Adrenal gland (tissue), 5 donors: ENCODE results near the gene GGTA1.

Experiments used
- CTCF ChIP-seq, 6 experiments: fragments of 450-650 bp in 4 of 6; fragments of 200-600 bp in 2 of 6; sonication (generic) in 1 of 6; IDR thresholded peaks; 1 replicate in 5 of 6; 2 replicates in 1 of 6; pipeline versions ENCODE4 v1.5.1 to v1.8.0; 2016 to 2021; ENCODE audit warnings: antibody characterized with exemption in 6 of 6, mild to moderate bottlenecking in 2 of 6, moderate library complexity in 1 of 6
- POLR2A ChIP-seq, 2 donors: fragments of 450-650 bp; IDR thresholded peaks; one replicate each; pipeline ENCODE4 v1.6.1; 2017; ENCODE audit warnings: antibody characterized with exemption in 2 of 2, mild to moderate bottlenecking in 2 of 2, moderate library complexity in 1 of 2
- donor health status: DM: no; HTN: no; CAD: no.

DNA sequence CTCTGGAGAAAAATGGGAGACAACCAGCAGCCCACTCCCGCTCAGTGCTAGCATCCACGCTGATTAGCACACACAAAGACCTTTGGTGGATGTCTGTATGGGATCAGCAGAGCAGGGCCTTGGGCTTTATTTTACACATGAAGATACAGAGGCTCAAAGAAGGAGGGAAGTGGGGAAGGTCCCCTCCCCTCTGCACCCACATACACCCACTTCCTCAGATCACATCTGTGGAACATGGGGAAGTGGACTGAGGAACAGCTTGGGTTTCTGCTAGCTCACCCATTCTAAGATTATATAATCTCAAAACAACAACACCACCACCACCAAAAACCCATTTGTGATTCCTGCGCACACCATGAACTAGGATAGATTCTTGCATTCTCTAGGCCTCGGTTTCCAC lies 14.0 kb downstream of the GGTA1 start:
- TF ChIP-seq POLR2A (IDR thresholded peaks at IDR 0.05) = no peak
- TF ChIP-seq CTCF (IDR thresholded peaks at IDR 0.05) = no peak
